ENCODE results near the gene S100A1. TPM values are rescaled to one million over a fixed set of nuclear protein-coding genes. Genes with fewer than 3 reads are reported as not detected.
A peak's percentile ranks its signal among the peaks of the same experiment; 100 is the strongest.
"Not testable (repeated sequence)": the region's sequence is repeated elsewhere in the genome, so short reads cannot be mapped to it uniquely, and the experiment has no call there.

S100A1 gene
- total RNA-seq, 1 experiment from 2014 or later: not detected

DNA sequence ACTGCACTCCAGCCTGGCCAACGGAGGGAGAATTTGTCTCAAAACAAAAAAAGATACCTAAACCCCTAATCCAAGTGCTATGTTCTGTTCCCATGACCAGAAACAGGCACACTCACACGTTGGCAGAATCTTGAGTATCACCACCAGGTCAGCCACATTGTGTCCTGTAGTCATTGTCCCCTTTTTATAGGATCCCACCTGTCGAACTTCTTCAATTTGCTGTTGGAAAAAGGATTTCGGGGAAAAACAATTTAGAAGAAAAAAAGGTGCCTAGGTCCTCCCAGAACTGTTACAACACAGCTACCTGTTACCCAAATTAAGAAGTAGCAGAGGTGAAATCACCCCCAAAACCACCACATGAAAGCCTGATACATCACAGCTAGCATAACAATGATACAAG is 39.2 kb downstream of the S100A1 start:
- no peaks in the 10 kb centered on the region for H3K9me3 ChIP-seq (ENCODE audit: control insufficient read depth, low read depth, low read length)
- no peak overlapping the region for H2BK15ac ChIP-seq (ENCODE audit: low read depth, low read length)
- no peak overlapping the region for H3K23ac ChIP-seq (ENCODE audit: insufficient read length, low read depth, low read length)
- H3K27ac ChIP-seq (ENCODE audit: insufficient read length, low read depth, low read length): no peak overlapping the region
- no peak overlapping the region for H2BK12ac ChIP-seq (ENCODE audit: insufficient read length, low read depth, low read length)
- peaks cover 15% of the 10 kb centered on the region for H3K79me2 ChIP-seq (ENCODE audit: insufficient read depth, low read length)
- H3K18ac ChIP-seq (ENCODE audit: insufficient read length, low read depth, low read length): no peak overlapping the region
- H3T11ph ChIP-seq (ENCODE audit: low read length): no peak overlapping the region
- H4K91ac ChIP-seq (ENCODE audit: insufficient read length, low read depth, low read length): no peak overlapping the region
- no peak overlapping the region for H2AFZ ChIP-seq (ENCODE audit: low read length)
- H3K4me2 ChIP-seq (ENCODE audit: insufficient read depth, insufficient read length, low read length): no peak overlapping the region
- peaks cover 17% of the 10 kb centered on the region for H3K79me1 ChIP-seq (ENCODE audit: insufficient read depth, low read depth, low read length, poor library complexity, severe bottlenecking)
- H3K23me2 ChIP-seq (ENCODE audit: insufficient read length, low read depth, low read length, poor library complexity, severe bottlenecking): peaks cover 11% of the 10 kb centered on the region
- no peak overlapping the region for H3K9ac ChIP-seq (ENCODE audit: extremely low read depth, insufficient read length, low read length)
- Mint-ChIP-seq H3K4me3 (peak overlapping the region in 1 of 2 experiments; percentile 27; a peak in 2 of 5 replicates), H3K9me3 (no peaks in the 10 kb centered on the region), H3K4me1 (peaks cover 9 to 12% of the 10 kb centered on the region in 2 experiments; a peak in 3 of 4 replicates), H3K27ac (peak overlapping the region in 2 of 3 experiments; percentile 11 to 28; a peak in 1 of 7 replicates), H3K36me3 (ENCODE audit: insufficient read depth in 1 of 3, low read depth in 3 of 3) (peaks cover 7 to 78% (median 67%) of the 10 kb centered on the region in 3 experiments; a peak in 6 of 7 replicates), H3K27me3 (ENCODE audit: low read depth) (no peaks in the 10 kb centered on the region; the same call in 1 of the 2 replicates)
- H2BK120ac ChIP-seq (ENCODE audit: low read depth, low read length, poor library complexity, severe bottlenecking): no peak overlapping the region
- TF ChIP-seq, protein P1, sequence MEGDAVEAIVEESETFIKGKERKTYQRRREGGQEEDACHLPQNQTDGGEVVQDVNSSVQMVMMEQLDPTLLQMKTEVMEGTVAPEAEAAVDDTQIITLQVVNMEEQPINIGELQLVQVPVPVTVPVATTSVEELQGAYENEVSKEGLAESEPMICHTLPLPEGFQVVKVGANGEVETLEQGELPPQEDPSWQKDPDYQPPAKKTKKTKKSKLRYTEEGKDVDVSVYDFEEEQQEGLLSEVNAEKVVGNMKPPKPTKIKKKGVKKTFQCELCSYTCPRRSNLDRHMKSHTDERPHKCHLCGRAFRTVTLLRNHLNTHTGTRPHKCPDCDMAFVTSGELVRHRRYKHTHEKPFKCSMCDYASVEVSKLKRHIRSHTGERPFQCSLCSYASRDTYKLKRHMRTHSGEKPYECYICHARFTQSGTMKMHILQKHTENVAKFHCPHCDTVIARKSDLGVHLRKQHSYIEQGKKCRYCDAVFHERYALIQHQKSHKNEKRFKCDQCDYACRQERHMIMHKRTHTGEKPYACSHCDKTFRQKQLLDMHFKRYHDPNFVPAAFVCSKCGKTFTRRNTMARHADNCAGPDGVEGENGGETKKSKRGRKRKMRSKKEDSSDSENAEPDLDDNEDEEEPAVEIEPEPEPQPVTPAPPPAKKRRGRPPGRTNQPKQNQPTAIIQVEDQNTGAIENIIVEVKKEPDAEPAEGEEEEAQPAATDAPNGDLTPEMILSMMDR (conservative IDR thresholded peaks at IDR 0.05): no peak
- H3K56ac ChIP-seq (ENCODE audit: insufficient read length, low read depth, low read length): no peak overlapping the region
- WGBS (ENCODE audit: extremely low coverage, insufficient read length, low lambda C conversion rate): no CpG with 5 or more reads among the region's 4 CpGs
- H3K27me3 ChIP-seq (ENCODE audit: insufficient read depth, low read length): no peaks in the 10 kb centered on the region
- no peak overlapping the region for H2BK5ac ChIP-seq (ENCODE audit: insufficient read length, low read length)
- no peak overlapping the region for H2AK5ac ChIP-seq (ENCODE audit: insufficient read length, low read length)
- H4K8ac ChIP-seq (replicated peaks; ENCODE audit: insufficient read length, low read depth, low read length): no peak overlapping the region
- no peak overlapping the region for H3K4ac ChIP-seq (ENCODE audit: low read depth, low read length)
- no peak overlapping the region for H2BK20ac ChIP-seq (ENCODE audit: low read depth, low read length, poor library complexity, severe bottlenecking)
- DNase-seq: no peak
- no peaks in the 10 kb centered on the region for H3K4me1 ChIP-seq (ENCODE audit: insufficient read depth, low read length)
- no peak overlapping the region for H3K14ac ChIP-seq (ENCODE audit: insufficient read depth, low read length)
- H4K20me1 ChIP-seq (ENCODE audit: control insufficient read depth, insufficient read depth, insufficient read length): no peaks in the 10 kb centered on the region
- no peak overlapping the region for H4K5ac ChIP-seq (ENCODE audit: insufficient read length, low read depth, low read length)

DNA sequence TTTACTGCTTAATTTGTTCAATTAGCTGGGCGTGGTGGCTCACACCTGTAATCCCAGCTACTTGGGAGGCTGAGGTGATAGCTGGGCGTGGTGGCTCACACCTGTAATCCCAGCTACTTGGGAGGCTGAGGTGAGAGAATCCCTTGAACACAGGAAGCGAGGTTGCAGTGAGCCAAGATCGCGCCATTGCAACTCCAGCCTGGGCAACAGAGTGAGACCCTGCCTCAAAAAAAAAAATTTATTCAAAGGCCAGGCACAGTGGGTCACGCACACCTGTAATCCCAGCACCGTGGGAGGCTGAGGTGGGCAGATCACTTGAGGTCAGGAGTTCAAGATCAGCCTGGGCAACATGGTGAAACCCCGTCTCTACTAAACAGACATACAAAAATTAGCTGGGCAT is 40.4 kb downstream of the S100A1 start:
- not testable (repeated sequence) for H4K8ac ChIP-seq (replicated peaks; ENCODE audit: insufficient read length, low read depth, low read length); H2BK5ac ChIP-seq (ENCODE audit: insufficient read length, low read length); H3K9ac ChIP-seq (ENCODE audit: extremely low read depth, insufficient read length, low read length); H4K91ac ChIP-seq (ENCODE audit: insufficient read length, low read depth, low read length); H3K4ac ChIP-seq (ENCODE audit: low read depth, low read length); H3K27me3 ChIP-seq (ENCODE audit: insufficient read depth, low read length); H2AK5ac ChIP-seq (ENCODE audit: insufficient read length, low read length); H2BK20ac ChIP-seq (ENCODE audit: low read depth, low read length, poor library complexity, severe bottlenecking); H3K18ac ChIP-seq (ENCODE audit: insufficient read length, low read depth, low read length); H3K27ac ChIP-seq (ENCODE audit: insufficient read length, low read depth, low read length); H4K5ac ChIP-seq (ENCODE audit: insufficient read length, low read depth, low read length); H3K27me3 Mint-ChIP-seq (ENCODE audit: low read depth); H2BK120ac ChIP-seq (ENCODE audit: low read depth, low read length, poor library complexity, severe bottlenecking); H2AFZ ChIP-seq (ENCODE audit: low read length); H3K23ac ChIP-seq (ENCODE audit: insufficient read length, low read depth, low read length); H2BK15ac ChIP-seq (ENCODE audit: low read depth, low read length); H3T11ph ChIP-seq (ENCODE audit: low read length); H3K4me2 ChIP-seq (ENCODE audit: insufficient read depth, insufficient read length, low read length); H3K14ac ChIP-seq (ENCODE audit: insufficient read depth, low read length); DNase-seq; H3K56ac ChIP-seq (ENCODE audit: insufficient read length, low read depth, low read length); H3K9me3 ChIP-seq (ENCODE audit: control insufficient read depth, low read depth, low read length); H4K20me1 ChIP-seq (ENCODE audit: control insufficient read depth, insufficient read depth, insufficient read length); H3K27ac Mint-ChIP-seq; H3K4me1 ChIP-seq (ENCODE audit: insufficient read depth, low read length); H3K9me3 Mint-ChIP-seq; H2BK12ac ChIP-seq (ENCODE audit: insufficient read length, low read depth, low read length)
- Mint-ChIP-seq H3K36me3 (ENCODE audit: insufficient read depth in 1 of 3, low read depth in 3 of 3) (peaks cover 0 to 67% (median 62%) of the 10 kb centered on the region in 3 experiments; a peak in 4 of 7 replicates), H3K4me3 (peak overlapping the region in 1 of 2 experiments; percentile 68; a peak in 1 of 5 replicates), H3K4me1 (peaks cover 9 to 12% of the 10 kb centered on the region in 2 experiments; a peak in 3 of 4 replicates)
- peaks cover 15% of the 10 kb centered on the region for H3K79me2 ChIP-seq (ENCODE audit: insufficient read depth, low read length)
- peaks cover 17% of the 10 kb centered on the region for H3K79me1 ChIP-seq (ENCODE audit: insufficient read depth, low read depth, low read length, poor library complexity, severe bottlenecking)
- WGBS (ENCODE audit: extremely low coverage, insufficient read length, low lambda C conversion rate): no CpG with 5 or more reads among the region's 8 CpGs
- H3K23me2 ChIP-seq (ENCODE audit: insufficient read length, low read depth, low read length, poor library complexity, severe bottlenecking): peaks cover 11% of the 10 kb centered on the region

Data from H9 (cell line).